Brain microvascular endothelial cell (primary cell): ENCODE data around the gene CHN2.

Experiments
- DNase-seq: peaks from one replicate; pipeline ENCODE4 v3.0.0-alpha.2; 2020
- H3K27ac ChIP-seq: fragments of 250-450 bp; sonication (Bioruptor Pico); 2 replicates; pipeline ENCODE4 v1.5.1; 2020; ENCODE audit warnings: mild to moderate bottlenecking, moderate library complexity
- H3K27me3 ChIP-seq: fragments of 250-450 bp; sonication (Bioruptor Pico); replicated peaks from 2 replicates; pipeline ENCODE4 v1.5.1; 2020; ENCODE audit warnings: mild to moderate bottlenecking
- H3K36me3 ChIP-seq: fragments of 250-450 bp; sonication (Bioruptor Pico); replicated peaks from 2 replicates; pipeline ENCODE4 v1.5.1; 2020; ENCODE audit warnings: mild to moderate bottlenecking
- H3K4me3 ChIP-seq: 2 replicates; pipeline ENCODE4 v1.5.1; 2011; ENCODE audit warnings: low read depth, mild to moderate bottlenecking, control low read depth, low read length, moderate library complexity
- CTCF ChIP-seq: IDR thresholded peaks from 2 replicates; pipeline ENCODE4 v1.5.1; 2011; ENCODE audit warnings: low read depth, mild to moderate bottlenecking, moderate library complexity, low read length, control low read depth, inconsistent platforms; ENCODE audit errors: missing control alignments
- in situ Hi-C: cut with HindIII; loops from 2 replicates; pipeline ENCODE4 v1.10.0; 2017; ENCODE audit warnings: low sequenced_read_pairs, low pct_ligation_motif_present

CHN2 gene

GRCh38 chr7:29161231-29161630 is 33.3 kb upstream of the CHN2 start:
- Histone ChIP-seq H3K36me3 (no peaks in the 10 kb centered on the region), H3K27ac (no peak overlapping the region), H3K4me3 (no peak overlapping the region), H3K27me3 (peaks cover 3% of the 10 kb centered on the region)
- in situ Hi-C loops, result no loop called here
- TF ChIP-seq CTCF, result no peak
- no peak for DNase-seq

- Histone ChIP-seq H3K27me3 (peaks cover 3% of the 10 kb centered on the region), H3K27ac (no peak overlapping the region), H3K4me3 (no peak overlapping the region), H3K36me3 (no peaks in the 10 kb centered on the region)
- no peak for TF ChIP-seq CTCF
- in situ Hi-C loops, result no loop called here
- DNase-seq, result no peak
Measured at GRCh38 chr7:29162577-29162976, 32.0 kb upstream of the CHN2 start.

- in situ Hi-C loops, result no loop called here
- Histone ChIP-seq H3K27ac (no peak overlapping the region), H3K27me3 (peaks cover 3% of the 10 kb centered on the region), H3K36me3 (no peaks in the 10 kb centered on the region), H3K4me3 (no peak overlapping the region)
- no peak for TF ChIP-seq CTCF
- DNase-seq, result no peak
Measured at GRCh38 chr7:29163854-29164253, 30.7 kb upstream of the CHN2 start.

- in situ Hi-C loops, result no loop called here
- no peak for TF ChIP-seq CTCF
Measured at GRCh38 chr7:29167721-29168120, 26.9 kb upstream of the CHN2 start.

GRCh38 chr7:29170781-29171180 is 23.8 kb upstream of the CHN2 start:
- in situ Hi-C loops, result no loop called here
- no peak for DNase-seq

More at GRCh38 chr7:29167721-29168120, 26.9 kb upstream of the CHN2 start:
- H3K4me3 ChIP-seq, result no peak overlapping the region
- H3K27ac ChIP-seq, result no peak overlapping the region
- no peaks in the 10 kb centered on the region for H3K27me3 ChIP-seq
- DNase-seq, result no peak
- H3K36me3 ChIP-seq, result no peaks in the 10 kb centered on the region

More at GRCh38 chr7:29170781-29171180, 23.8 kb upstream of the CHN2 start:
- Histone ChIP-seq H3K4me3 (no peak overlapping the region), H3K27me3 (no peaks in the 10 kb centered on the region), H3K27ac (no peak overlapping the region), H3K36me3 (no peaks in the 10 kb centered on the region)
- no peak for TF ChIP-seq CTCF
